ENCODE results near the gene NR2F2. TPM values are rescaled to one million over a fixed set of nuclear protein-coding genes. Genes with fewer than 3 reads are reported as not detected.

The NR2F2 gene
- total RNA-seq, 1 donor from 2014 or later, result 50.6 TPM

DNA sequence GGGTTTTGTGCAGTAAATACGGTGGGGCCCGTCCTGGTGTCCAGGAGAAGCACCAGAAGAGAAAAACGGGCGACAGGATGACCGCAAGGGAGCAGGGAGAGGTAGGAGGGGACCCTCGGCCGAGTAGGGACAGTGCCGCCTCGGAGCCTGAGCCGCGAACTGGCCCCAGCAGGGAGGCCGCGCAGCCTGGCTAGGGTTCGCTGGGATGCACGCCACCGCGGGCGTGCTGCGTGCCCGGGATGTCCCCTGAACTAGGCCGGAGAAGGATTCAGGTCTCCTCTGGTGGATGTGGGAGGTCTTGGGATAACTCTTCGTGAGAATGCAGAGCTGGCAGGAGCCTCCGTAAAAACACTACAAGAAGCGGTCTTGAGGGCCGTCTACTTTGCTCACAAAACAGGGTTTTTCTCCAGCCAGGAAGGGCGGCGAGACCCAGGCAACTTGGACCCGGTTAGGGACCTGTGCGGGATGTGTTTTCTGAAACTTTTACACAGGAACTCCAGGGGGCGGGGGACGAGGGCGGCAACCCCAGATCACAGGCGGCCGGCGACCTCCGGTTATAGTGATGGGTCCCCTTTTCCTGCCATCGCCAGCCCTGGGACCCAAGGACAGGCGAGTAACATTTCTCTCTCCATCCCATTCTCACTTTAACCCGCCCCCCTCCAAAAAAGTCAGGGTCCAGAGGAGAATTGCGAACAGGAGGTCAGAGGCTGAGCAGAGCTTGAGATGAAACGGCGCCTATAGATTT is 35.5 kb downstream of the NR2F2 start:
- H3K4me3 ChIP-seq, result no peak overlapping the region
- H3K27ac ChIP-seq, result no peak overlapping the region
- TF ChIP-seq, protein P1, sequence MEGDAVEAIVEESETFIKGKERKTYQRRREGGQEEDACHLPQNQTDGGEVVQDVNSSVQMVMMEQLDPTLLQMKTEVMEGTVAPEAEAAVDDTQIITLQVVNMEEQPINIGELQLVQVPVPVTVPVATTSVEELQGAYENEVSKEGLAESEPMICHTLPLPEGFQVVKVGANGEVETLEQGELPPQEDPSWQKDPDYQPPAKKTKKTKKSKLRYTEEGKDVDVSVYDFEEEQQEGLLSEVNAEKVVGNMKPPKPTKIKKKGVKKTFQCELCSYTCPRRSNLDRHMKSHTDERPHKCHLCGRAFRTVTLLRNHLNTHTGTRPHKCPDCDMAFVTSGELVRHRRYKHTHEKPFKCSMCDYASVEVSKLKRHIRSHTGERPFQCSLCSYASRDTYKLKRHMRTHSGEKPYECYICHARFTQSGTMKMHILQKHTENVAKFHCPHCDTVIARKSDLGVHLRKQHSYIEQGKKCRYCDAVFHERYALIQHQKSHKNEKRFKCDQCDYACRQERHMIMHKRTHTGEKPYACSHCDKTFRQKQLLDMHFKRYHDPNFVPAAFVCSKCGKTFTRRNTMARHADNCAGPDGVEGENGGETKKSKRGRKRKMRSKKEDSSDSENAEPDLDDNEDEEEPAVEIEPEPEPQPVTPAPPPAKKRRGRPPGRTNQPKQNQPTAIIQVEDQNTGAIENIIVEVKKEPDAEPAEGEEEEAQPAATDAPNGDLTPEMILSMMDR (IDR thresholded peaks at IDR 0.05), result no peak
- no peaks in the 10 kb centered on the region for H3K36me3 ChIP-seq
- H3K9me3 ChIP-seq, result no peaks in the 10 kb centered on the region
- H3K4me1 ChIP-seq, result no peaks in the 10 kb centered on the region
- intact Hi-C loops (cut with DNase I), result no loop called here
- ATAC-seq (peak in 1 of 2 donors; percentile 20), DNase-seq (no peak)
- peaks cover 77% of the 10 kb centered on the region for H3K27me3 ChIP-seq (ENCODE audit: low read depth)

DNA sequence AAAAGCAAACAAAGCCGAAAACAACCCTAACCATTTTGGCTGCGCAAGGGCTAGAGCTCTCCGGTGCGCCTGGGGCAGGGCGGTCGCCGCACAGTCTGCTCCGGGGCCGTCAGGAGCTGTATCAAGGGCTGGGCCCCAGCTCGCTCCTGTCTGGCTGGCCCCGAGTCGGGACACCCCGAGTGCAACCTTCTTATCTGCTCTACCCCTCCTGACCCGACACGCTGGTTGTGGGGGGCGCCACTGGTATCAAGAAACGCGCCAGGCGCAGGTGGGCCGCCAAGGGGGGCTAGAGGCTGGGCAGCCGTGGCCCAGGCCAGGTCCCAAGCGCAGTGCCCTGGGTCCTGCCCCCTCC is 36.0 kb downstream of the NR2F2 start:
- peaks cover 71% of the 10 kb centered on the region for H3K27me3 ChIP-seq (ENCODE audit: low read depth)
- H3K9me3 ChIP-seq, result no peaks in the 10 kb centered on the region
- no peaks in the 10 kb centered on the region for H3K36me3 ChIP-seq
- intact Hi-C loops (cut with DNase I), result no loop called here
- ATAC-seq, result no peak
- no peak for DNase-seq
- H3K27ac ChIP-seq, result no peak overlapping the region
- no peaks in the 10 kb centered on the region for H3K4me1 ChIP-seq
- H3K4me3 ChIP-seq, result no peak overlapping the region
- TF ChIP-seq, protein P1 (IDR thresholded peaks at IDR 0.05), result no peak

DNA sequence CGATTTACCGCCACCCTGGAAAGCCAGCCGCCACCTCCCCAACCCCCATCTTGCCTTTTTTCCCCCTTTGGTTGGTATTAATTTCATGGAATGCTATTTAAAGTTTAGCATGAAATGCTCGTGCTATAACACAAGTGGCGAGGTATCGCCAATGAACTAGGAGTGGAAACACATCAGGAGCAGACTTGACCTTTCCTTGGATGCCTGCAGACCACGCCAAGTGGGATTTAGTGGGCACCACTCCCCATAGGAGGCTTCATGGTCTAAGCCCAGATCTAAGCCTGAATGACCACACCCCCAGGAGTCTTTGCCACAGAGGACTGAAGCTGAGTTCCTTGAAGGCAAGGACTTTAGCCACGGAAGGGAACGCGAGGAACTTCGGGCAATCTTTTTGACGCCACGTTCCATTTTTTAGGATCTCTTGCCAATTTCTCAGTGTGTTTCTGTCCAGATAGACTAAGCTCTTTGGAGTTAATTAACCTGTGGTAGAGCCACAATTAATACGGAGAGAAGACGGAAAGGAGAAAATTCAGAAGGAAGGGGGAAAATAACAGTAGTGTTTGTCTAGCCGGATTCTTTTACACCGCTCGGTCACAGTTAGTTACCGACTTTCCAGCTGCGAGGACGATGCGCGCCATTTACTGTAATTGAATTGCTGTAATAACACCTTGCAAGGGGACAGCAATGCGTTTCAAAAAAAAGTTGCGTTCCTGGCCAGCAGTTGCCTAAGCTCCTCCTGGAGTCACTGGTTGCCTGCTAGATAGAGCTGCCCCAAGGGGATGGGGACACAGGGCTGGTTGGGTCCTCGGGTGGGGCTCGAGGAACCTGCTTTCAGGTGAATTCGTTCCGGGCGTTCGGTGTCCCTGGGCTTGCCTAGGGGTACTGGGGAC is 37.1 kb downstream of the NR2F2 start:
- no peak for ATAC-seq
- TF ChIP-seq, protein P1 (IDR thresholded peaks at IDR 0.05), result no peak
- DNase-seq, result no peak
- H3K4me3 ChIP-seq, result peak overlapping the region; percentile 11
- no peaks in the 10 kb centered on the region for H3K4me1 ChIP-seq
- H3K27ac ChIP-seq, result no peak overlapping the region
- H3K9me3 ChIP-seq, result no peaks in the 10 kb centered on the region
- no peaks in the 10 kb centered on the region for H3K36me3 ChIP-seq
- intact Hi-C loops (cut with DNase I), result no loop called here
- peaks cover 62% of the 10 kb centered on the region for H3K27me3 ChIP-seq (ENCODE audit: low read depth)

DNA sequence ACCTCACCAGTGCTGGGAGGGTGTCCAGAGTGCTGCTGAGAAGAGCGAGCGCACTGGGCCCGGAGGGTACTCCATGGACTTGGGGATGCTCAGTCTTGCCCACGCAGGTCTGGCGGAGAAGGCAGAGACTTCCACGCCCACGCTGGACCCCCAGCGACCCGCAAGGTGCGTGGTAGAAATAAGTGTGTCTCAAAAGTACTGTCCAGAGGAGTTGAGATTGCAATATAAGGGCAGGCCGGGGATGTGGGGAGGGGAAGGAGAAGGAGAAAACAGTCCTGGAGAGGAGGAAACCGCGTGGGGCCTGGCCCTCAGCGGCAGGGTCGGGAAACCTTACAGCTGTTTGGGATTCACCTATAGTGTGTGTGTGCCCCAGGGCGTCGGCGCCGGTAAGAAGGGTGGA is 38.9 kb downstream of the NR2F2 start:
- Histone ChIP-seq H3K27ac (no peak overlapping the region), H3K36me3 (no peaks in the 10 kb centered on the region), H3K9me3 (no peaks in the 10 kb centered on the region), H3K4me1 (no peaks in the 10 kb centered on the region), H3K27me3 (ENCODE audit: low read depth) (peaks cover 48% of the 10 kb centered on the region), H3K4me3 (no peak overlapping the region)
- peak in 1 of 2 donors; percentile 10 for ATAC-seq
- intact Hi-C loops (cut with DNase I), result no loop called here
- TF ChIP-seq, protein P1 (IDR thresholded peaks at IDR 0.05), result no peak
- no peak for DNase-seq

DNA sequence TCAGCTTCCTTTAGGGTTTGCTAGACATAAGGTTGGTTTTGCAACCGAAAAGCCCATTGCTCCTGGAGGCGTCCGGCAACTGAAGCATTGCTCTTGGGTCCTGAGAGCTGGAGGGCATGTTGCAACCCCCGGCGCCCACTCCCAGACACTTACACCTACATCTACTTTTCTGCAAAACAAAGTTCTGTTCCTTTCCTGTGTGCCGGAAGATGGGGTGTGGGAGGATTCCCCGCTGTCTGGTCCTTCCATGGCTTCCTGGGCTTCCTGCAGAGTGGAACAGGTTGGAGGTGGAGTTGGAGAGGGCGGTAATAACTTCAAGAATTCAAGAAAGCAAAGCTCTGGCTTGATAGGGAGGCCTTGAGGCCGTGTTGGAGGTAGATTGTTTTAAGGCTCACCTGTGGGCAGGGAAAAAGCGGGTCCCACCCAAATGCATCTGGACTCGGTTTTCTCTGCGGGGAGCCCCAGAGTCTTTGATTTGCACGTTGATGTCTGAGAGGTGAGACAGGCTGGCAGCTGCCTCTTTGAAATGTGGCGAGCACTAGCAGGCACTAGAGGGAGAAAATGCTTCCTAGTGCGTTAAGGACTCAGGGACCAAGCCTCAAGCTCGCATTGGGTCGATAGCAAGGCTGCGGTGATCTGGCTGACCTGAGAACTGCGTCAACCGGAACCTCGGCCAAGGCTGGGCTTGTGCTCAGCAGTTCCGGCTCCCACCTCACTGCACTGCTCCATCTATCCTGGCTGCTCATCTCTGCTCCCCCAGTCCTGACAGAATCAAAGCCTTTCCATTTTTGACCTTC is 39.5 kb downstream of the NR2F2 start:
- TF ChIP-seq, protein P1 (IDR thresholded peaks at IDR 0.05), result no peak
- H3K27me3 ChIP-seq (ENCODE audit: low read depth), result peaks cover 44% of the 10 kb centered on the region
- H3K4me3 ChIP-seq, result no peak overlapping the region
- no peaks in the 10 kb centered on the region for H3K4me1 ChIP-seq
- no peak overlapping the region for H3K27ac ChIP-seq
- ATAC-seq (no peak), DNase-seq (no peak)
- no peaks in the 10 kb centered on the region for H3K9me3 ChIP-seq
- no peaks in the 10 kb centered on the region for H3K36me3 ChIP-seq
- intact Hi-C loops (cut with DNase I), result no loop called here
